Fibroblast of skin of abdomen (primary cell): ENCODE measurements around the gene KIAA0930.

Source experiments
- DNase-seq: peaks from one replicate; pipeline ENCODE4 v3.0.0-alpha.2; 2013

KIAA0930 gene

GRCh38 chr22:45172881-45173585, 67.7 kb downstream of the KIAA0930 start:
- DNase-seq, result no peak

- DNase-seq, result no peak
Measured at GRCh38 chr22:45171830-45172229, 68.9 kb downstream of the KIAA0930 start.

GRCh38 chr22:45169591-45170466, 70.9 kb downstream of the KIAA0930 start:
- no peak for DNase-seq

- no peak for DNase-seq
Measured at GRCh38 chr22:45166932-45167331, 73.8 kb downstream of the KIAA0930 start.

GRCh38 chr22:45164270-45165088, 76.2 kb downstream of the KIAA0930 start:
- DNase-seq, result peak; percentile 21

GRCh38 chr22:45163451-45164269, 77.0 kb downstream of the KIAA0930 start, which contains the start of gene NUP50:
TSS of gene NUP50 (plus strand) at chr22:45163925. CDS start at chr22:45168178, 4,253 bp downstream.
- DNase-seq, result peak; percentile 96

GRCh38 chr22:45163099-45163450, 77.6 kb downstream of the KIAA0930 start:
- peak; percentile 33 for DNase-seq

GRCh38 chr22:45162531-45162930, 78.2 kb downstream of the KIAA0930 start:
- no peak for DNase-seq

- no peak for DNase-seq
Measured at GRCh38 chr22:45159652-45160462, 80.8 kb downstream of the KIAA0930 start.

- DNase-seq, result no peak
Measured at GRCh38 chr22:45157907-45158306, 82.8 kb downstream of the KIAA0930 start.

GRCh38 chr22:45155050-45155840, 85.4 kb downstream of the KIAA0930 start:
- DNase-seq, result peak; percentile 30

- DNase-seq, result peak; percentile 26
Measured at GRCh38 chr22:45154383-45154782, 86.3 kb downstream of the KIAA0930 start.

GRCh38 chr22:45151503-45151902, 89.2 kb downstream of the KIAA0930 start:
- no peak for DNase-seq

GRCh38 chr22:45150139-45150538, 90.6 kb downstream of the KIAA0930 start:
- DNase-seq, result no peak

- DNase-seq, result peak; percentile 12
Measured at GRCh38 chr22:45149671-45150070, 91.0 kb downstream of the KIAA0930 start.

GRCh38 chr22:45144916-45145315, 95.8 kb downstream of the KIAA0930 start:
- no peak for DNase-seq

GRCh38 chr22:45142376-45142775, 98.3 kb downstream of the KIAA0930 start:
- DNase-seq, result no peak
